Aorta (tissue), 5 donors: ENCODE results near the gene SRGAP2C. TPM values are rescaled to one million over a fixed set of nuclear protein-coding genes. Genes with fewer than 3 reads are reported as not detected.
"Not testable (repeated sequence)": the region's sequence is repeated elsewhere in the genome, so short reads cannot be mapped to it uniquely, and the experiment has no call there.

Source experiments
- ATAC-seq: fragments of 200-7000 bp; cut with Tn5 transposase; one replicate; pipeline ENCODE4 v1.9.1; 2022; ENCODE audit warnings: moderate library complexity; ENCODE audit not compliant: low FRiP score
- DNase-seq, 2 donors: peaks; one replicate each; pipeline ENCODE4 v3.0.0-alpha.2; 2020
- H3K27ac ChIP-seq, 2 donors: one replicate each; pipeline ENCODE4 v1.5.1; 2013; ENCODE audit warnings: low read length in 2 of 2, mild to moderate bottlenecking in 2 of 2, moderate library complexity in 2 of 2, control low read depth in 1 of 2, inconsistent platforms in 1 of 2, low read depth in 1 of 2
- H3K27me3 ChIP-seq, 2 donors: one replicate each; pipeline ENCODE4 v1.6.1; 2013; ENCODE audit warnings: control low read depth in 1 of 2, low read length in 1 of 2, mild to moderate bottlenecking in 1 of 2, moderate library complexity in 1 of 2; ENCODE audit not compliant: insufficient read depth in 2 of 2, control insufficient read depth in 1 of 2
- H3K36me3 ChIP-seq, 2 donors: one replicate each; pipeline ENCODE4 v1.6.1; 2013; ENCODE audit warnings: control low read depth in 1 of 2, low read length in 1 of 2, mild to moderate bottlenecking in 1 of 2; ENCODE audit not compliant: insufficient read depth in 2 of 2, control insufficient read depth in 1 of 2
- H3K4me1 ChIP-seq, 2 donors: one replicate each; pipeline ENCODE4 v1.6.1; 2013; ENCODE audit warnings: low read length in 2 of 2, control low read depth in 1 of 2, mild to moderate bottlenecking in 1 of 2, moderate library complexity in 1 of 2; ENCODE audit not compliant: insufficient read depth in 2 of 2, control insufficient read depth in 1 of 2
- H3K4me3 ChIP-seq, 2 donors: one replicate each; pipeline ENCODE4 v1.5.1; 2013; ENCODE audit warnings: low read length in 2 of 2, control low read depth in 1 of 2, mild to moderate bottlenecking in 1 of 2
- H3K9me3 ChIP-seq: one replicate; pipeline ENCODE4 v1.6.1; 2013; ENCODE audit warnings: mild to moderate bottlenecking, low read length; ENCODE audit not compliant: control insufficient read depth
- WGBS, 2 donors: extraction: QIAGEN DNeasy Blood & Tissue Kit; methylation state at CpG; one replicate each; pipeline ENCODE4 v1.1.7; 2013; 5-methylcytosine and 5-hydroxymethylcytosine counted together
- intact Hi-C, 2 donors: fragments of 100-400 bp; cut with DNase I; formaldehyde crosslinking; loops; one replicate each; pipeline versions ENCODE4 v1.14.2 to v1.15.0; 2022
- polyA plus RNA-seq, 2 donors: library from polyadenylated mRNA; stranded (reverse); fragments of 200-250 nt; gene quantifications; one replicate each; pipeline ENCODE4 v1.2.3, GENCODE V29; 2013
- total RNA-seq, 2 donors: library from RNA; stranded (reverse); fragmentation: NEBNext Ultra II Directional; extraction: Animal tissue kit (Norgen Biotek cat#: 25700); gene quantifications; one replicate each; pipeline ENCODE4 v1.2.1, GENCODE V29; 2021
- donor health status: healthy with polysubstance abuse.
- donor health status: Bipolar disorder and iron deficiency.
- donor health status: DM: no; HTN: no; CAD: no.
- donor health status: DM: no; HTN: no; CAD: no.
- donor health status: DM: yes; HTN: yes; CAD: no.

SRGAP2C gene
- total and polyA plus RNA-seq, 4 donors = 4.4 to 42.7 (median 22.0) TPM

- intact Hi-C loops = no loop called here
- 95% methylated on average over 6 of the region's 6 CpGs for WGBS, 2 donors
Measured at GRCh38 chr1:121417325-121417923, 232.6 kb downstream of the SRGAP2C start.

DNA sequence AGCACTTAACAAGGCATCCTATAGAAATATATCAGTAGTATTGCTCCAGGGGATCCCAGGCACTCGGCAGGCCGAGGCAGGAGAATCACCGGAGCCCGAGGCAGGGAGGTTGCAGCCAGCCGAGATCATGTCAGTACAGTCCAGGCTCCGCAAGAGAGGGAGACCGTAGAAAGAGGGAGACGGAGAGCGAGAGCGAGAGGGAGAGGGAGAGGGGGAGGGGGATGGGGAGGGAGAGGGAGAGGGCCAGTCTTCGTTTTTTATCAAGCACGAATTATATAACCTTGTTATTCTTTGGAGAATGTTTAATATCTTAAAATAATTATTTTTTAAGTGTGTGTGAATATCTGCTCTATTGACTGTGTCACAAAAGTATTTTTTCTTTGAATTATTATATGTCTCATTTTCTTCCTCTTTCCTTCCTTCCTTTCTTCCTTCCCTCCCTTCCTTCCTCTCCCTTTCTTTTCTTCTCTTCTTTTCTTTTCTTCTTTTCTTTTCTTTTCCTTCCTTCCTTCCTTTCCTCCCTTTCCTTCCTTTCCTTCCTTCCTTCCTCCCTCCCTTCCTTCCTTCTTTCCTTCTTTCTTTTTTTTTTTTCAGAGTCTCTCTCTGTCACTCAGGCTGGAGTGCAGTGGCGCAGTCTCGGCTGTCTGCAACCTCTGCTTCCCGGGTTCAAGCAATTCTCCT, 233.7 kb downstream of the SRGAP2C start:
- Histone ChIP-seq H3K4me1 (no peaks in the 10 kb centered on the region), H3K9me3 (no peaks in the 10 kb centered on the region), H3K27me3 (no peaks in the 10 kb centered on the region), H3K4me3 (no peak overlapping the region), H3K27ac (no peak overlapping the region), H3K36me3 (no peaks in the 10 kb centered on the region)
- no peak for ATAC-seq
- intact Hi-C loops = no loop called here
- DNase-seq = no peak
- WGBS, 2 donors = 39 to 52% methylated on average over 11 to 15 of the region's 15 CpGs

More at GRCh38 chr1:121417325-121417923, 232.6 kb downstream of the SRGAP2C start:
- Histone ChIP-seq H3K4me3 (no peak overlapping the region), H3K9me3 (no peaks in the 10 kb centered on the region), H3K27ac (no peak overlapping the region), H3K27me3 (no peaks in the 10 kb centered on the region), H3K4me1 (no peaks in the 10 kb centered on the region), H3K36me3 (no peaks in the 10 kb centered on the region)
- ATAC-seq (no peak), DNase-seq (no peak)

GRCh38 chr1:121419050-121419615, 234.4 kb downstream of the SRGAP2C start:
- ATAC-seq, H3K4me3 ChIP-seq, H3K4me1 ChIP-seq, intact Hi-C loops, H3K27me3 ChIP-seq, H3K27ac ChIP-seq, H3K9me3 ChIP-seq, DNase-seq, H3K36me3 ChIP-seq: not testable (repeated sequence)
- WGBS, 2 donors = 90 to 93% methylated on average over 4 of the region's 4 CpGs

- ATAC-seq, H3K4me1 ChIP-seq, DNase-seq, H3K36me3 ChIP-seq, H3K27ac ChIP-seq, H3K27me3 ChIP-seq, H3K9me3 ChIP-seq, H3K4me3 ChIP-seq, intact Hi-C loops: not testable (repeated sequence)
- WGBS, 2 donors = 83 to 85% methylated on average over 3 of the region's 3 CpGs
Measured at GRCh38 chr1:121421490-121421889, 236.7 kb downstream of the SRGAP2C start.

DNA sequence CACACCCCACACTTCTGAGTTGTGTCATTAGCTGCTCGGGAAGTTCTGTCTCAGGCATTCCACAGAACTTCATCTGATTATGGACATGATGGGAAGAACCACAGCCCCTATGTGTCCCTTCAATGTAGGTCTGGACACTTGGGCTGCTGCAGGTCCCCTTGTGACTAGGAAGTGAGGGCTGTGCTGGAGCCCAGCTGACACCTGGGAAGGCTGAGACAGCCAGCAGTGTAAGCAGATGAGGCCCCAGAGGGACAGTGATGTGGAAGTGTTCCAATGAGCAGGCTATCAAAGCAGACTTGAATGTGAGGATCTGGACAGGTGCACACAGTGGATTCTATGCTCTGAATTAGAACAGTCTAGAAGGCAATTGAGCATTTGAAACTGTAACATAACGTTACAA, 239.2 kb downstream of the SRGAP2C start:
- DNase-seq, H3K9me3 ChIP-seq, ATAC-seq, H3K27me3 ChIP-seq, H3K4me3 ChIP-seq, intact Hi-C loops, H3K36me3 ChIP-seq, H3K27ac ChIP-seq, H3K4me1 ChIP-seq: not testable (repeated sequence)
- 80 to 87% methylated on average over 2 of the region's 2 CpGs for WGBS, 2 donors

DNA sequence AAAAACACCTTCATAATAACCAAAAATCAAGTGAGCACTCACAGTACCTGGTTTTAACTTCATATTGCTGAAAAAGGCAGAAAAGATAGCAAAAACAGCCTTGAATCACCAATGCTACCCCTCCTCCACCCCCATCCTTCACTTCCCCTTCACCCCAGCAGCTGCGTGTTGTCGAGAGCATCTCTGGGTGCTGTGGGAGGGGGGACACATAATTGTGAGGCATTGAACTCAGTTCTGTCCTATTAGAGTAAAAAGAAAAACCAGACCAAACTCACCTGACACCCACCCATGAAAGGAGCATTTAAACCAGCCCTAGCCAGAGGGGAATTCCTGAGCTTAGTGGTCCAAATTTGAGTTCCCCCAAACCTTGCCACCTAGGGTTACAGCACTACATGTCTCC, 248.7 kb downstream of the SRGAP2C start:
- H3K9me3 ChIP-seq, DNase-seq, H3K27ac ChIP-seq, H3K4me1 ChIP-seq, H3K36me3 ChIP-seq, intact Hi-C loops, H3K4me3 ChIP-seq, H3K27me3 ChIP-seq, ATAC-seq: not testable (repeated sequence)
- 94 to 100% methylated on average over 2 of the region's 2 CpGs for WGBS, 2 donors

- DNase-seq, intact Hi-C loops, H3K27me3 ChIP-seq, ATAC-seq, H3K4me1 ChIP-seq, H3K4me3 ChIP-seq, H3K27ac ChIP-seq, H3K36me3 ChIP-seq, H3K9me3 ChIP-seq: not testable (repeated sequence)
- 85 to 95% methylated on average over 3 of the region's 3 CpGs for WGBS, 2 donors
Measured at GRCh38 chr1:121438862-121439261, 254.1 kb downstream of the SRGAP2C start.

DNA sequence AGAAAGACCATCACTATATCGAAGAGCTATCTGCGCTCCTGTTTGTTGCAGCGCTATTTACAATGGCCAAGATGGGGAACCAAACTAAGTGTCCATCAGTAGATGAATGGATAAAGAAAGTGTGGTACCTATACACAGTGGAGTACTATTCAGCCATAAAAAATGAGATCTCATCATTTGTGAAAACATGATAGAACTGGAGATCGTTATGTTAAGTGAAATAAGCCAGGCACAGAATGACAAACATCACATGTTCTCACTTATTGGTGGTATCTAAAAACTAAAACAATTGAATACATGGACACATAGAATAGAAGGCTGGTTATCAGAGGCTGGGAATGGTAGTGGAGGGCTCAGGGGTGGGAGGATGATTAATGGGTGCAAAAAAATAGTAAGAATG, 256.2 kb downstream of the SRGAP2C start:
- intact Hi-C loops = no loop called here
- H3K36me3 ChIP-seq = no peaks in the 10 kb centered on the region
- H3K4me3 ChIP-seq = no peak overlapping the region
- DNase-seq (no peak), ATAC-seq (no peak)
- no peak overlapping the region for H3K27ac ChIP-seq
- H3K27me3 ChIP-seq = no peaks in the 10 kb centered on the region
- H3K9me3 ChIP-seq = no peaks in the 10 kb centered on the region
- no peaks in the 10 kb centered on the region for H3K4me1 ChIP-seq
- 93 to 98% methylated on average over 4 of the region's 4 CpGs for WGBS, 2 donors
